Measurements from ENCODE around the gene ELN.

GRCh38 chr7:74029089-74029785 is 1.3 kb downstream of the ELN start:
- TF ChIP-seq CTCF (IDR thresholded peaks at IDR 0.05) (no peak), POLR2AphosphoS5 (IDR thresholded peaks at IDR 0.05) (peak in 1 of 2 donors; percentile 3), POLR2A (IDR thresholded peaks at IDR 0.05; ENCODE audit: low read depth) (no peak), EP300 (IDR thresholded peaks at IDR 0.05) (no peak)

Measured in esophagus muscularis mucosa (tissue), 4 donors.